ENCODE data around the gene BNC2.
"Not testable (repeated sequence)": the region's sequence is repeated elsewhere in the genome, so short reads cannot be mapped to it uniquely, and the experiment has no call there.

The BNC2 gene

DNA sequence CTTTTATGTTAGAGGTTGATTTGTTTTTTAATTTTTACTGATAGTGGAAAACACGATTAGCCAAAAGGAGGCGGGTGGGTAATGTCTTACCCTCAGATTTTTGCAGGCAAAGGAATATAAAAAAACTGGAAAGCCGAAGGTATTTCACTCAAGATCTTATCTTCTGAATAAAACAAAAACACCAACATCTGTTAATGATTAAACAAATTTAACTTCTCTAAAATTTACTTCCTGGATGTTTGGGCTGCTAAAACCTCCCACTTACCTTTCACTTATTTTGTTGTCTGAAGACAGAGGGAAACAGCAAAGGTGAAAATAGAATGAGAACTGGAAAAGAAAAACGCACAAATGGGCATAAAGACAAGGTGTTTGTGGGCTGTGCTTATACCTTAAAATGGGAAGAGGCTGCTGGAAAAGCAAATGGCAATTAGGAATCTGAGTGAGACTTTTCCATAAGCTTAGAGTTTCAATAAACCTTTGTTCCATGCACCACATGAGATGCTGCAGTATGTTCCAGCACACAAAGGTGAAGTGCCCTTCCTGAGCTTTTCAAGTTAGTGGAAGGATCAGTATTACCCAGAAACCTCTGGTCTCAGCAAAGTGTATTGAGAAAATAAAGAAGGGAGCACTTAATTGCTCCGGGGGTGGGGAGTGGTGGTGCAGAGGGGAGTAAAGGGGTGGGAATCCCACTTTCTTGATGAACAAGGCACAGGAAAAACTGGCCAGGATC is 298.3 kb downstream of the BNC2 start:
- no peak for DNase-seq

DNA sequence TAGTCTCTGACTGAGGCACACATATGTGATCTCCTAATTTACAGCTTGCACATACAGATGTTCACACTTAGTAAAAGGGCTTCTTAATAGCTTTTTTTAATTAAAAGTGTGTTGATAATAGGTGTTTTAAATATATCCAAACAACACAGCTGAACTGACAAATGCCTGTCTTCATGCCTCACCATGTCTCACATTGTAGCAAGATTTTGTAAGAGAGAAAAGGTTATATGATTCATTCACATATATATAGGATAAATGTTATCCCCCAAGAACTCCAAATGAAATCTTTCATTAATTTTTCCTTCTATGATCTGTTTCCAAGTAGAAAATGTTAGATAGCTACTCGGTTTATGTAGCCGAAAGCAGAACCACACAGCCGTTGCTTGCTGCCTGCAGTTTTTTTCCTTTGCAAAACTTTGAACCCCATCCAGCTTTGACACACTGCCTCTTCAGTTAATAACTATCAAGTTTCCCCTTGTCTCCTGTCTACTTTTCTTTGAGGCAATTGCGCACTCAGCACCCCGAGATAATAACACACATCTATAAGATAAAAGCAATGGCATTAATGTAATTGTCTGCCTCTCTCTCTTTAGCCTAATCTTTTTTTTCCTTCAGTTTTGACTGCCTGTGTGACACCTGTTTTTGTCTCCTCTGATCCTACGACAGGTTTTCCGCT is 299.2 kb downstream of the BNC2 start:
- DNase-seq, result no peak

DNA sequence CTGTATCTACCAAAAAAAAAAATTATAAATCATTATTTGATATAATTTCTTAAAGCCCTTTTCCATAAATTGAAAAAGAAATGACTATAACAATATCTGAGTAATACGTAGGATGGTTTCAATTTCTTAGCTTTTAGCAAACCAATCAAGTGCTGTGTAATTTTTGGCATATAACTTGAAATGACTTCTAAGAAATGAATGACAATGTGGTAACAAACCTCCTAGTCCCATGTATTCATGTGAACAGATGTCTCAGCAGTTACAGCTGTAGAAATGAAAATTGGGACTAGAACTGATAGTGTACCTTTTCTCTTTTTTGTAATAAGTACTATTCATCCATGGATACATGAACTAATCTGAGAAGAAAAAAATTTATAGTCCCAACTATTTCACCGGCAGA is 307.0 kb downstream of the BNC2 start:
- no peak for DNase-seq

- DNase-seq, result no peak
These were observed 309.3 kb downstream of the BNC2 start for GRCh38 chr9:16561121-16561520.

DNA sequence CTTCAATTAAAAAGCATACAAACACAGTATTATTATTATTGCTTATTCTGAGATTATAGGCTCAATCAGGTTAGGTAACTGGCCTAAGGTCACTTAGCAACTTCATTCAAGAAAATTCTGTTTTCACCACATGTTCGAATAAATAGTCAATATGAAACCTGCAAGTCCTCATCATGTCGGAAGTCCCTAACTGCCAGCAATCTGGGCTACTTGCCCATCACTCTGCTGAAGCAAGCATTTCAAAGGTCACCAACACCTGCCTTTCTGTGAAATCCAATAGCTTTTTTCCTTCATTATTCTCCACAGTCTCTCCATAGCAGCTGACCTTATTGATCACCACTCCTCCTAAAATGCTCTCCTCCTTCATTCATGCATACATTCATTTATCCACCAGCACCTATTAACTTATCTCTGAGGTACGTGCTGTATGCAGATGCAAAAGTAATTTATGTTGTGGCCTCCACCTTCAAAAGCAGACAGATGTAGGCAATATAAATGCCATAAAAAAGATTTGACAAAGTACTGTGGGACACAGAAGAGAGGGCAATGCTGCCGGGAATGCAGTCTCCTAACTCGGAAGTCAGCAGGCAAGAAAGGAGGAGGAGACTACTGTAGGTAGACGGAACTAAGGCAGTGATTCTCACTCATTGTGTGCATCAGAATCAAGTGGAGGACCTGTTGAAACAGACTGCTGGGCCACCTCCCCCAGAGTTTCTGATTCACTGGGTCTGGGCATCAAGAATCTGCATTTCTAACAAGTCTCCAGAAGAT is 310.9 kb downstream of the BNC2 start:
- no peak for DNase-seq

- DNase-seq, result no peak
These were observed 314.7 kb downstream of the BNC2 start for GRCh38 chr9:16555802-16556201.

DNA sequence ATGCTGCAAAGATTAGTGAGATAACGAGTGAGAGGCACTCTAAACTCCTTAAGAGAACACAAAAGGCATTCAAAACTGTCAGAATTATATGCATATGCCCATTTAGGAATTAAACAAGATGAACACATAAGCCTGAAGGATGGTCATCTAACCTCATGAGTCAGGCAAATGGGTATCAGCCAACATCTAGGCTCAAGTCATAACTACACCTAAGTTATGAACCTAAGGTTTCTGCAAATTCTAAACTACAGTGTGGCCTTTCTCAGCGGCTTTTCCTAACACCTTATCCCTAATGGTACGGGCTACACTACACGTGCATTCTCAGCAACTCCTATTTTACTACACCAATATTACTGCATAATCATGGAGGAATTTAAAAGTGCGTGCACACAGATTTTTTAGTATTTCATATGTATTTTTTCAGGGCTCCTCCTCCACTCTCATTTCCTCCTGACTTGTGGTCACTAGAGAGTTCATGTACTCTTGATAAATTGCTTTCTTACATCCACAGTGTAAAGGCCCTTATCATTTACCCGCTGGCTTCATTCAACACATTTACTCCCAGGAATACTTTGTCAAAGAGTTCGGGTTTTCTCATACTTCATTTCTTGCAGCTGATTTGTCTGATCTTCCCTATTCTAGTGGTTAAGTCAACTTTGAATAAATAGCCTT is 316.5 kb downstream of the BNC2 start:
- no peak for DNase-seq

DNA sequence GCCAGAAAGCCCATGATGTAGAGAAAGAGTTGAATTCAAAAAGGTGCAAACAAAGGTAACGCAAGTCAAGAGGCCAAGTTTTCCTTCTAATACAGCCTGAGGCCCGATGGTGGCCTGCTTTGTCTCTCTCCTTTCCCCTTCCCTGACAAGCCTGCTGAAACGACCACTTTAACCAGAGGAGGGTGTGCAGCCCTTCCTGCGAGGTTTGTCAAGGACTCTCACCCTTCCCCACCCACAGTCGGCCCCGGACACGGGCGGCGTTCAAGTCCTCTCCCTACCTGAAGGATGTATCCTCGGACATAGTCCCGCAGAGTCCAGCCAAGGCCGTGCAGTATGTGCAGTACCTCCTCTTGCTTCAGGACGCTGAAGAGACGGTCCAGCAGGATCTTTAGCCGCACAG is 318.2 kb downstream of the BNC2 start:
- DNase-seq, result no peak

DNA sequence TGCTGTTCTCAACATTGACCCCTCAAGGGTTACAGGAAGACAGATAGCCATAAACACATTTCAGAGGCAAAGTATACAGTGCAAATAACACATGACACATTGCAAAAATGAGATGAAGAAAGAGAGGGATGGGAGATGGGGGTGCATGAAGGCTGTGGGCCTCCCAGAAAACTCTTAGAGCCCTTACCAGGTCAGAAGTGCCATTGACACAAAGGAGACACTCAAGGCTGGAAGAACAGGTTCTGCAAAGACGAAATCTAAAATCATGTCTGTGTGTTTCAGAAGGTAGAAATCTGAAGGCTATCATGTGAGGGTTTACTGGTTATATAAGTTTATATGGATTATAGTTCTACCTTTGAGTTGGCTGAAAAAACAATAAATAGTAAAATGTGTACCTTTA is 318.8 kb downstream of the BNC2 start:
- no peak for DNase-seq

DNA sequence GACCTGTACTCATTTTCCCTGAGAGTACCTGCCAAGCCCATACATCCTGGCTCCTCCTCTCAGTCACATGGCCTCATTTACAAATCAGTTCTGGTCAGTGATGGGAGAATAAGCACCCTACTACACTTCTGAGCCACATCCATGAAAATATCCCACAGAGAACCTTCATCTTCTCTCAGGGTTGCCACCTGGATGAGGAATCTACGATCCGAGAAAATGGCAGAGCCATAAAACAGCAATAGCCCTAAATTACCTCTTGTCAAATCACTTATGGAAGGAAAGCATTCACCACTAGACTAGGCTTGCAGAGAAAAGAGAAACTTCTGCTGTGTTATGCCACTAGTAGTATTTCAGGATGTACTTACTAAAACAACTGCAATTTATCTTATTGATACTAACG is 324.8 kb downstream of the BNC2 start:
- no peak for DNase-seq

GRCh38 chr9:16544842-16545241 is 325.6 kb downstream of the BNC2 start:
- DNase-seq, result no peak

- no peak for DNase-seq
These were observed 326.8 kb downstream of the BNC2 start for GRCh38 chr9:16543686-16544085.

- DNase-seq, result no peak
These were observed 327.2 kb downstream of the BNC2 start for GRCh38 chr9:16543225-16543624.

GRCh38 chr9:16542290-16542689 is 328.2 kb downstream of the BNC2 start:
- no peak for DNase-seq

DNA sequence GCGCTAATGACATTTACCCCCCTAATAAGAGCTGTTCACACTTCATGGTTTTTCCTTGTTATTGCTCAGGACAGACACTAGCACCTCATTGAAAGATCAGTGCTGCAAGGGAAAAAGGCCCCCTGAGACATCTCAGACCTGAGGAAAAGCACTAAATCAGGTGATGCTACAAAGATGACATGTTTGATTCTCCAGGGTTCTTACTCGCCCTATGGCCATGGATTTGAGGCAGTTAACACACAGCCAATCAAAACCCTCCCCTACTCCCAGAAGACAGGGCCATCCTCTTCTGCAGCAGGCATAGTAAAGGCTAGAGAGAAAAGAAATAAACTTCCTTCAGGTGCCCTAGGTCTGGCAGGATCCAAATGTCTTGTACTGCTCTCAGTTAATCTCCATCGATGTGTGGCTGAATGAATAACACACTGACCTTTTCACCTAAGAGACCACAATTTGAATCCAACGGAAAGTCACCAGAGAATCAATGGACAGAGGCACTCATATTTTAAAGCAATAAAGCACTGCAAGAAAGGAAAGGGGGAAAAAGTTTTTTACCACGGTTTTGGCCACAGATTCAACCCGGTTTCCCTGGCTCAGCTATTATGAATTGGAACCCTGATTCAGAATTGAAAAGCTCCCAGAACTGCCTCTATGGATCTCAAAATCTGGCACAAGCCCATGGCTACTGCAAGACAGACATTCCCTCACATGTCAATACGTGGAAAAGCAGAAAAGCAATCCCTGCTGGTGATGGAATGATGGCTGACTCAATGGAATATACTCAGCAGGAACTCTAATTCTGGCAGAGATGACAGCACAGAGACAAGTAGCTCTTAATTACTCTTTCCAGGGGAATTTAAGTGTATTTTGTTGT is 329.5 kb downstream of the BNC2 start:
- no peak for DNase-seq

DNA sequence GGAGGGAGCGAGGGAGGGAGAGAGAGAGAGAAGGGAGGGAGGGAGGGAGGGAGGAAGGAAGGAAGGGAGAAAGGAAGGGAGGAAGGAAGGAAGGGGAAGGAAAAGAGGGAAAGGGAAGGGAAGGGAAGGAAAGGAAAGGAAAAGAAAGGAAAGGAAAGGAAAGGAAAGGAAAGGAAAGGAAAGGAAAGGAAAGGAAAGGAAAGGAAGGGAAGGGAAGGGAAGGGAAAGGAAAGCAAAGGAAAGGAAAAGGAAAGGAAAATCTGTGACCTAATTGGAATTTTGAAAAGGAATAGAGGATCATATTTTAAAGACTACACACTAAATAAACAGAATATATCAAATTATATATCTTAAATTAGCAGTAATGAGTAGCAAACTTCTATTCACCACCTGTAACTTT is 330.8 kb downstream of the BNC2 start:
- DNase-seq, result not testable (repeated sequence)

DNA sequence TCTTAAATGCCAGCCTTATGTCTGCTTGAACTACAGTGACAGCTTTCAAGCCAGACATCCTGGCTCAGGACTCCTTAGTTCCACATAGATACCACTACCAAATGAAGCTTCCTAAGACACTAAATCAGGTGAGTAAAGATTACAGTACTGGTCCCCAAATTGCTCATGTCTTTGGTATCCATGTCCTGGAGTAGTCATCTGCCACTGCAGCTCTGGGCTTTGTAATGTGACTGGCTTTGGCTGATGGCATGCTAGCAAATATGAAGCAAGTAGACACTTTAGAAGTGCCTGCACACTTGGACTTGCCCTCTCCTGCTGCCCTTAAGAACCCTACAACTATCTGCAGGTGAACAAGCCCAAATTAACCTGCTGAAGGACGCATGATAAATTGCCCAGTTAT is 334.9 kb downstream of the BNC2 start:
- no peak for DNase-seq

GRCh38 chr9:16532681-16533450 is 337.6 kb downstream of the BNC2 start:
- no peak for DNase-seq

GRCh38 chr9:16532272-16532671 is 338.2 kb downstream of the BNC2 start:
- DNase-seq, result no peak

DNA sequence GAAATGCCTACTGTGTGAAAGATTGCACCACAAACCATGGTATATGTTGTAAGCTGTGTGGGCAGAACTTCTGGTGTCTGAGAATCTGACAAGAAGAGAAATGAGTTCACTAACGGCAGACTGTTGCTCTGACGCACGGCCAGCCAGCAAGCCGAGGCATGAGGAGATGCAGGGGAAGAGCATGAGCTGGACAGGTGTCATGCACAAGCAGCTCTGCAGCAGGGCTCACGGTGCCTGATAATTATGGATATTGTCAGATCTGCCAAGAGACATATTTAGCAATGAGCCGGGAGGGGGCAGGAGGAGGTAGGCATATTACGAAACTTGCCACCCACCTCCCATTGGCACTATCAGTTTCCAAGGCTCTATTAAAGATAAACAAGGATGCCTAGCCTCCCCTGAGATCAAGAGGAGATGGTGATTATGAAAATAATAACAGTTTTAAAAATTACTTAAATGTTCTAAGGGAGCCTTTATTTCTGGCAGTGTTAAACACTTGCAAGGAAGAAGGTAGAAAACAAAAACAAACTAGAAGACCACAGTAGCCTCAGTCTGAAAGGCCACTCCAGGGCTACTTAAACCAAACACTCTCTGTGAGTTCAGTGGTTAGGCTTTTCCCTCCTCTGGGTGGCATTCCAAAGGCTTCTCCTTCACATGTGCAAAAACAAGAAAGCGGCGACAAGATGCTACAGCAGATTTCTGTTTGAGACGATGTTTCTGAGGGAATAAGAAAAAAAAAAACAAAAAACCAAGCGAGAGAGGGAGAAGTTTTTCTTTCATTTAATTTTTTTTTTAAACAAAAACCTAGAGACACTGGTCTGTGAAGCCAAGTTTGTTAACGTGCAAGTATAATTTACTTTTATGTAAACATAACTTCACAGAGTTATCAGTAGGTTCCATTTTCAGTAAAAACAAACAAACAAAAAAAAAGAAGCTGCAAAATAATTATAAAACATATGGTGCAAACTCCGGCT is 339.5 kb downstream of the BNC2 start:
- DNase-seq, result no peak
